ENCODE measurements around the gene CAMTA1. TPM values are rescaled to one million over a fixed set of nuclear protein-coding genes. Genes with fewer than 3 reads are reported as not detected.

CAMTA1 gene
- total and polyA plus RNA-seq, 2 experiments from 2014 or later: 213 to 341 TPM

- H3K4me1 ChIP-seq (ENCODE audit: low read depth): peaks cover 3% of the 10 kb centered on the region
- no peaks in the 10 kb centered on the region for H3K36me3 ChIP-seq
- no peaks in the 10 kb centered on the region for H3K9me3 ChIP-seq (ENCODE audit: low read depth)
- DNase-seq (ENCODE audit: low read depth in 1 of 2, low spot score in 1 of 2): no peak
- no peak for TF ChIP-seq CTCF (IDR thresholded peaks at IDR 0.05; ENCODE audit: low read depth, low read length)
- no peaks in the 10 kb centered on the region for H3K27me3 ChIP-seq
- H3K4me3 ChIP-seq: no peak overlapping the region
- H3K27ac ChIP-seq: no peak overlapping the region
These were observed 650.2 kb downstream of the CAMTA1 start for GRCh38 chr1:7435276-7436055.

GRCh38 chr1:7436056-7437005 is 651.1 kb downstream of the CAMTA1 start:
- H3K36me3 ChIP-seq: no peaks in the 10 kb centered on the region
- H3K4me3 ChIP-seq: no peak overlapping the region
- peaks cover 3% of the 10 kb centered on the region for H3K4me1 ChIP-seq (ENCODE audit: low read depth)
- no peaks in the 10 kb centered on the region for H3K9me3 ChIP-seq (ENCODE audit: low read depth)
- TF ChIP-seq CTCF (IDR thresholded peaks at IDR 0.05; ENCODE audit: low read depth, low read length): no peak
- H3K27ac ChIP-seq: no peak overlapping the region
- H3K27me3 ChIP-seq: no peaks in the 10 kb centered on the region
- DNase-seq (ENCODE audit: low read depth in 1 of 2, low spot score in 1 of 2): no peak

GRCh38 chr1:7437036-7437435 is 651.8 kb downstream of the CAMTA1 start:
- no peaks in the 10 kb centered on the region for H3K27me3 ChIP-seq
- H3K36me3 ChIP-seq: no peaks in the 10 kb centered on the region
- no peak overlapping the region for H3K4me3 ChIP-seq
- peaks cover 3% of the 10 kb centered on the region for H3K4me1 ChIP-seq (ENCODE audit: low read depth)
- H3K9me3 ChIP-seq (ENCODE audit: low read depth): no peaks in the 10 kb centered on the region
- no peak overlapping the region for H3K27ac ChIP-seq
- no peak for TF ChIP-seq CTCF (IDR thresholded peaks at IDR 0.05; ENCODE audit: low read depth, low read length)
- no peak for DNase-seq (ENCODE audit: low read depth in 1 of 2, low spot score in 1 of 2)

GRCh38 chr1:7437608-7438395 is 652.5 kb downstream of the CAMTA1 start:
- Histone ChIP-seq H3K4me1 (ENCODE audit: low read depth) (no peaks in the 10 kb centered on the region), H3K36me3 (no peaks in the 10 kb centered on the region), H3K27ac (no peak overlapping the region), H3K4me3 (no peak overlapping the region), H3K9me3 (ENCODE audit: low read depth) (no peaks in the 10 kb centered on the region), H3K27me3 (no peaks in the 10 kb centered on the region)
- TF ChIP-seq CTCF (IDR thresholded peaks at IDR 0.05; ENCODE audit: low read depth, low read length): no peak
- no peak for DNase-seq (ENCODE audit: low read depth in 1 of 2, low spot score in 1 of 2)

- DNase-seq (ENCODE audit: low read depth in 1 of 2, low spot score in 1 of 2): no peak
- TF ChIP-seq CTCF (IDR thresholded peaks at IDR 0.05; ENCODE audit: low read depth, low read length): no peak
These were observed 653.1 kb downstream of the CAMTA1 start for GRCh38 chr1:7438396-7438785.

More at GRCh38 chr1:7438396-7438785, 653.1 kb downstream of the CAMTA1 start:
- Histone ChIP-seq H3K4me3 (no peak overlapping the region), H3K27ac (no peak overlapping the region), H3K36me3 (no peaks in the 10 kb centered on the region), H3K27me3 (no peaks in the 10 kb centered on the region), H3K9me3 (ENCODE audit: low read depth) (no peaks in the 10 kb centered on the region), H3K4me1 (ENCODE audit: low read depth) (no peaks in the 10 kb centered on the region)

All from cardiac muscle cell (in vitro differentiated cells and primary cell).